Pancreas (tissue), 10 donors: Measurements from ENCODE around the gene GRM1. TPM values are rescaled to one million over a fixed set of nuclear protein-coding genes. Genes with fewer than 3 reads are reported as not detected.

ENCODE experiments used
- ATAC-seq, 4 donors: fragments of 200-7000 bp; cut with Tn5 transposase; one replicate each; pipeline versions ENCODE4 v1.8.0 to v1.9.1; 2020; ENCODE audit warnings: mild to moderate bottlenecking in 4 of 4, moderate library complexity in 4 of 4
- DNase-seq, 6 donors: peaks; one replicate each; pipeline ENCODE4 v3.0.0-alpha.2; 2020
- FAIRE-seq: peaks from 2 replicates; lab custom pipeline; 2012; peaks lifted over from hg19 to GRCh38; lab: Jason Lieb, UNC
- H3K27ac ChIP-seq, 4 donors: fragments of 200-600 bp; sonication (generic); 1 replicate in 3 of 4; 2 replicates in 1 of 4; pipeline versions ENCODE4 v1.5.0 to v1.8.0; 2020
- H3K27me3 ChIP-seq, 4 donors: fragments of 200-600 bp; one replicate each; pipeline ENCODE4 v1.8.0; 2021
- H3K36me3 ChIP-seq, 3 donors: fragments of 200-600 bp; sonication (generic) in 1 of 3; one replicate each; pipeline versions ENCODE4 v1.5.0 to v1.8.0; 2020 to 2021
- H3K4me1 ChIP-seq, 3 donors: fragments of 200-600 bp; one replicate each; pipeline ENCODE4 v1.8.0; 2021
- H3K4me3 ChIP-seq, 4 donors: fragments of 200-600 bp; sonication (generic) in 2 of 4; one replicate each; pipeline versions ENCODE4 v1.5.0 to v1.8.0; 2020 to 2021
- H3K9me3 ChIP-seq, 4 donors: fragments of 200-600 bp; one replicate each; pipeline ENCODE4 v1.8.0; 2021
- WGBS, 2 donors: extraction: QIAGEN DNeasy Blood & Tissue Kit; methylation state at CpG; one replicate each; pipeline ENCODE4 v1.1.7; 2013; 5-methylcytosine and 5-hydroxymethylcytosine counted together
- intact Hi-C, 3 donors: fragments of 100-400 bp; cut with DNase I; formaldehyde crosslinking; loops; one replicate each; pipeline versions ENCODE4 v1.11.1 to v1.14.2; 2022
- polyA plus RNA-seq, 2 donors: library from polyadenylated mRNA; stranded (reverse); fragments of 200-250 nt; gene quantifications; one replicate each; pipeline ENCODE4 v1.2.3, GENCODE V29; 2013
- total RNA-seq, 6 donors: library from RNA; stranded (reverse); fragmentation: NEBNext Ultra II Directional in 4 of 6; extraction: Animal tissue kit (Norgen Biotek cat#: 25700) in 4 of 6; gene quantifications; one replicate each; pipeline versions ENCODE4 v1.2.1 to v1.2.4, GENCODE V29; 2021 to 2023
- TF ChIP-seq, protein P1 (sequence below), 4 donors: fragments of 200-600 bp; sonication (generic) in 3 of 4; IDR thresholded peaks; one replicate each; pipeline versions ENCODE4 v1.5.0 to v1.8.0; 2021; ENCODE audit warnings: antibody characterized with exemption in 4 of 4
- donor health status: healthy with polysubstance abuse.
- donor health status: DM: no; HTN: no; CAD: no; lungs with moderate emphysema.
- donor health status: DM: no; HTN: no; CAD: no.
- donor health status: control.
- donor health status: control.
- donor health status: Bipolar disorder and iron deficiency.
- donor health status: DM: yes; HTN: yes; CAD: no.
- donor health status: DM: no; HTN: no; CAD: no.
- donor health status: DM: no; HTN: no; CAD: no.
- donor health status: DM: yes; HTN: yes; CAD: no.

The GRM1 gene
- total and polyA plus RNA-seq, 8 donors = 0.04 to 0.17 (median 0.05) TPM; not detected in 2

DNA sequence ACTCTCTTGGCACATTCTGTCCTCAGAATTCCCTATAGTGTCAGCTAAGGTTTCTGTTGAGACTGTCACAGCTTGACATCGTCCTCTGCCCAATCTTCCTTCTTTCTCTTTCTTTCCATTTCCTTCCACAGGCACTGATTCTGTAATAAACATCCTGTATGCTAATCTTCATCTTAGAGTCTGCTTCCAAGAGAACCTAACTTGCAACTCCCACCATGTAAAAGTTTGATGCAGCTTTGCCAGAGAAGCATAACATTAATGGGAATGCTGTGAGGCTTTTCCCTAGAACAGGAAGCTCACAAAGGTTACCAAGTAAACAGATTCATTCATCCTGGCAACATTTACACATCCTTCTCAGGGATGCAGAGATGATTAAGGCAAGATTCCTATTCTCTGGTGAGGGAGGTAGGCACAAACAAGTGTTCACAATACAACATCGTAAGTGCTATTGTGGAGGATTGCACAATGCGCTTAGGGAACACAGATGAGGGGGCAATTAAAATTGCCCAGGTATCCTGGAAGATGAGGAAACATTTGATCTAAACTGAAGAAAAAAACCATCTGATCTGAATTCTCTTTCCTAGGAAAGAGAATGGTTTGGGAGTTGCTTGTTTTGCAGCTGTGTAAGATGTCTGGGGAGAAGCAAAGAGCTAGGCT lies 74.7 kb downstream of the GRM1 start:
- FAIRE-seq (no peak), DNase-seq (no peak), ATAC-seq (no peak)
- 69 to 80% methylated on average over 3 of the region's 3 CpGs for WGBS, 2 donors
- no peaks in the 10 kb centered on the region for H3K9me3 ChIP-seq
- no peaks in the 10 kb centered on the region for H3K4me1 ChIP-seq
- H3K27me3 ChIP-seq = no peaks in the 10 kb centered on the region
- H3K36me3 ChIP-seq = no peaks in the 10 kb centered on the region
- intact Hi-C loops = no loop called here
- TF ChIP-seq, protein P1, sequence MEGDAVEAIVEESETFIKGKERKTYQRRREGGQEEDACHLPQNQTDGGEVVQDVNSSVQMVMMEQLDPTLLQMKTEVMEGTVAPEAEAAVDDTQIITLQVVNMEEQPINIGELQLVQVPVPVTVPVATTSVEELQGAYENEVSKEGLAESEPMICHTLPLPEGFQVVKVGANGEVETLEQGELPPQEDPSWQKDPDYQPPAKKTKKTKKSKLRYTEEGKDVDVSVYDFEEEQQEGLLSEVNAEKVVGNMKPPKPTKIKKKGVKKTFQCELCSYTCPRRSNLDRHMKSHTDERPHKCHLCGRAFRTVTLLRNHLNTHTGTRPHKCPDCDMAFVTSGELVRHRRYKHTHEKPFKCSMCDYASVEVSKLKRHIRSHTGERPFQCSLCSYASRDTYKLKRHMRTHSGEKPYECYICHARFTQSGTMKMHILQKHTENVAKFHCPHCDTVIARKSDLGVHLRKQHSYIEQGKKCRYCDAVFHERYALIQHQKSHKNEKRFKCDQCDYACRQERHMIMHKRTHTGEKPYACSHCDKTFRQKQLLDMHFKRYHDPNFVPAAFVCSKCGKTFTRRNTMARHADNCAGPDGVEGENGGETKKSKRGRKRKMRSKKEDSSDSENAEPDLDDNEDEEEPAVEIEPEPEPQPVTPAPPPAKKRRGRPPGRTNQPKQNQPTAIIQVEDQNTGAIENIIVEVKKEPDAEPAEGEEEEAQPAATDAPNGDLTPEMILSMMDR (IDR thresholded peaks at IDR 0.05) = no peak
- H3K4me3 ChIP-seq = no peak overlapping the region
- H3K27ac ChIP-seq = no peak overlapping the region

- DNase-seq (no peak), ATAC-seq (no peak), FAIRE-seq (no peak)
- Histone ChIP-seq H3K36me3 (no peaks in the 10 kb centered on the region), H3K27me3 (no peaks in the 10 kb centered on the region), H3K4me1 (no peaks in the 10 kb centered on the region), H3K27ac (no peak overlapping the region), H3K4me3 (no peak overlapping the region), H3K9me3 (no peaks in the 10 kb centered on the region)
- 39 to 40% methylated on average over 2 of the region's 2 CpGs for WGBS, 2 donors
- TF ChIP-seq, protein P1 (IDR thresholded peaks at IDR 0.05) = no peak
- intact Hi-C loops = no loop called here
Observed at GRCh38 chr6:146106532-146106931, 77.7 kb downstream of the GRM1 start.

- ATAC-seq (no peak), FAIRE-seq (no peak), DNase-seq (no peak)
- Histone ChIP-seq H3K27me3 (no peaks in the 10 kb centered on the region), H3K27ac (no peak overlapping the region), H3K36me3 (no peaks in the 10 kb centered on the region), H3K4me3 (no peak overlapping the region), H3K9me3 (no peaks in the 10 kb centered on the region), H3K4me1 (no peaks in the 10 kb centered on the region)
- 30 to 57% methylated on average over 1 of the region's 1 CpG for WGBS, 2 donors
- TF ChIP-seq, protein P1 (IDR thresholded peaks at IDR 0.05) = no peak
- intact Hi-C loops = no loop called here
Observed at GRCh38 chr6:146110990-146111389, 82.1 kb downstream of the GRM1 start.

DNA sequence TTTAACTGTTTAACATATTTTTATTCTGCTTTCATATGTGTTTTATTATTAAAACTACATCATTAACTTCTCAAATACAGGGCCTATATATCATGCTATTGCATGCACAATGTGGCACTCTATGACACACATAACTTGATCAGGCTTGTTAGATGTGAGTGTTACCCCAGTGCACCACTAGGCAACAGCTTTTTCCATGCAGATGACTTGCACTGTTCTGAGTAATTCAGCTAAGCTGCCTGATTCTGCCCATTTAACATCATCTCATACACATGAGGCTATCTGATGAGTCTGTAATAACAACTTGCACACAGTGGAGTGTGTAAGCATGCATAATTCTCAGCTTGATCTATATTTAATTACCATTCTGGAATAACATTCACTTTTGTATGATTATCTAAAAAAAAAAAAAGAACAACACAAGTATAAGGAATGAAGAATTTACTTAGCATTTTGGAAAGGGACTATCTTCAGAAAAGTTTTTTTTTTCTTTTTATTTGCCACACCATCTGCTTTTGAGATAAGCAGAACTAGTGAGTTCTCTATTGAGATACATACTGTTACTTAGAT lies 83.1 kb downstream of the GRM1 start:
- FAIRE-seq (no peak), ATAC-seq (no peak), DNase-seq (no peak)
- Histone ChIP-seq H3K36me3 (no peaks in the 10 kb centered on the region), H3K27me3 (no peaks in the 10 kb centered on the region), H3K4me1 (no peaks in the 10 kb centered on the region), H3K9me3 (no peaks in the 10 kb centered on the region), H3K27ac (no peak overlapping the region), H3K4me3 (no peak overlapping the region)
- intact Hi-C loops = no loop called here
- TF ChIP-seq, protein P1 (IDR thresholded peaks at IDR 0.05) = no peak

- DNase-seq (no peak), ATAC-seq (no peak), FAIRE-seq (no peak)
- Histone ChIP-seq H3K9me3 (no peaks in the 10 kb centered on the region), H3K27ac (no peak overlapping the region), H3K27me3 (no peaks in the 10 kb centered on the region), H3K4me3 (no peak overlapping the region), H3K36me3 (no peaks in the 10 kb centered on the region), H3K4me1 (no peaks in the 10 kb centered on the region)
- intact Hi-C loops = no loop called here
- WGBS, 2 donors = 26 to 28% methylated on average over 5 of the region's 5 CpGs
- TF ChIP-seq, protein P1 (IDR thresholded peaks at IDR 0.05) = no peak
Observed at GRCh38 chr6:146113084-146113623, 84.3 kb downstream of the GRM1 start.
